H1 (cell line): ENCODE results near the gene VPS13C. TPM values are rescaled to one million over a fixed set of nuclear protein-coding genes. Genes with fewer than 3 reads are reported as not detected.

Experiments used
- SP4 ChIP-seq: IDR thresholded peaks from 2 replicates; pipeline ENCODE4 v1.6.1; 2012; ENCODE audit warnings: low read length, inconsistent platforms
- polyA plus RNA-seq, 7 experiments: library from polyadenylated mRNA; depleted of rRNA in 3 of 7; stranded (reverse) in 5 of 7; unstranded in 2 of 7; fragments of >200 nt in 5 of 7; fragments of 200-250 nt in 2 of 7; gene quantifications; 1 replicate in 5 of 7; 2 replicates in 1 of 7; 4 replicates in 1 of 7; pipeline versions ENCODE4 v1.2.1 to v1.2.3, GENCODE V29; 2011 to 2013; ENCODE audit warnings: missing spikeins in 2 of 7, mixed read lengths in 2 of 7
- total RNA-seq: library from RNA; stranded (reverse); fragmentation: NEBNext Ultra II Directional; extraction: Animal tissue kit (Norgen Biotek cat#: 25700); gene quantifications from 2 replicates; pipeline ENCODE4 v1.2.1, GENCODE V29; 2021

Gene VPS13C
- total and polyA plus RNA-seq, 2 of the 8 experiments (the other 6 are each of a cell fraction or from before 2014, with no cell fraction given) = 4.8 to 18.8 TPM

DNA sequence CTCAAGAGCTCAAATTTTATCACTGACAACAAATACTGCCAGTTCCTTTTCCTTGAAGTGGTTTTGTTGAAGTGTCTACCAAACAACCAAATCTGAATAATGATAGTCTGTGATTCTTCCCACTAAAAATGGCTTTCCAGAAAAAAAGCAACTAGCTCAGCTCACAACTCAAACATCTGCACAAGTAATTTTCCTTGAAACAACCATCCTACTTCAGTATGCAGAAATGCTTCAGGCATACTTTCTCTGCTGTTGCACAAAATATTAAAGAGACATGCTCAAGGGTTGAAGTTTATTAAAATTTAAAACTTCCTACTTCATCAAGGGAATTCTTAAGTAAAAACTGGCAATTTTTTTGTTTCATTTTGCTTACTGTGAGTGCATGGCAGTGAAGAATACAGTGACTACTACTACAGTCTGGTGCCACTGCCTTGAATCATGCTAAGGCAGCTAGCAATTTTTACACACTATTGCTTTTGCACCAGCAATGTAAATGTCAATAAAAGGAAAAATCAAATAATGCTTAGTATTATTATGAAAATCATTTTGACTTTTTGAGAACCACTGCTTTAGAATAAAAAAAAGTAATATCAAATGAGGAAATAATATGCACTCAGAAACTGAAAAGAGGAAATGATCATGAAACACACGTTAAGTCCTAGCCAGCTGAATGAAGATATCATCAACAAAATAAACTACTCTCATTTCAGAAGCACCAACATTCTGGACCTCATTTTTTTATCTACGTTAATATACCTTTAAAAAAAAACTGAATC is 33.6 kb downstream of the VPS13C start (continued):
- no peak for TF ChIP-seq SP4
